Astrocyte (in vitro differentiated cells and primary cell): ENCODE data around the gene DNTT. TPM values are rescaled to one million over a fixed set of nuclear protein-coding genes. Genes with fewer than 3 reads are reported as not detected.

Experiments used
- DNase-seq: peaks from one replicate; pipeline ENCODE4 v3.0.0-alpha.2; 2010; ENCODE audit warnings: low read depth
- FAIRE-seq: peaks from 2 replicates; lab custom pipeline; 2011; peaks lifted over from hg19 to GRCh38; lab: Jason Lieb, UNC
- H2AFZ ChIP-seq: 2 replicates; pipeline ENCODE4 v1.6.0; 2012; ENCODE audit warnings: low read depth, low read length, inconsistent platforms
- H3K27ac ChIP-seq: 2 replicates; pipeline ENCODE4 v1.5.1; 2011; ENCODE audit warnings: low read depth, low read length, inconsistent platforms
- H3K27me3 ChIP-seq: 2 replicates; pipeline ENCODE4 v1.6.0; 2011; ENCODE audit warnings: low read length, inconsistent platforms; ENCODE audit not compliant: insufficient read depth
- H3K36me3 ChIP-seq: 2 replicates; pipeline ENCODE4 v1.5.1; 2011; ENCODE audit warnings: low read length, inconsistent platforms; ENCODE audit not compliant: insufficient read depth
- H3K4me1 ChIP-seq: 2 replicates; pipeline ENCODE4 v1.5.1; 2011; ENCODE audit warnings: low read length, inconsistent platforms; ENCODE audit not compliant: insufficient read depth
- H3K4me2 ChIP-seq: 2 replicates; pipeline ENCODE4 v1.6.0; 2012; ENCODE audit warnings: low read length, inconsistent platforms
- H3K4me3 ChIP-seq: 2 replicates; pipeline ENCODE4 v1.5.1; 2011; ENCODE audit warnings: low read depth, mild to moderate bottlenecking, low read length, inconsistent platforms; ENCODE audit not compliant: insufficient read depth
- H3K79me2 ChIP-seq: 2 replicates; pipeline ENCODE4 v1.6.0; 2012; ENCODE audit warnings: mild to moderate bottlenecking, low read length, inconsistent platforms; ENCODE audit not compliant: insufficient read depth
- H3K9ac ChIP-seq: 2 replicates; pipeline ENCODE4 v1.6.0; 2012; ENCODE audit warnings: mild to moderate bottlenecking, low read length, inconsistent platforms
- H3K9me3 ChIP-seq: 2 replicates; pipeline ENCODE4 v1.5.1; 2012; ENCODE audit warnings: low read depth, mild to moderate bottlenecking, low read length, inconsistent platforms; ENCODE audit not compliant: insufficient read depth
- H4K20me1 ChIP-seq: 2 replicates; pipeline ENCODE4 v1.6.0; 2012; ENCODE audit warnings: low read length, inconsistent platforms; ENCODE audit not compliant: insufficient read depth
- H3K27ac Mint-ChIP-seq: one replicate; pipeline ENCODE4 v1.8.0; 2021; ENCODE audit warnings: mild to moderate bottlenecking, mixed read lengths; ENCODE audit not compliant: unreplicated experiment
- H3K27me3 Mint-ChIP-seq: one replicate; pipeline ENCODE4 v1.8.0; 2021; ENCODE audit warnings: low read depth, mixed read lengths; ENCODE audit not compliant: unreplicated experiment
- H3K36me3 Mint-ChIP-seq: one replicate; pipeline ENCODE4 v1.8.0; 2021; ENCODE audit warnings: low read depth, mixed read lengths; ENCODE audit not compliant: unreplicated experiment
- H3K4me1 Mint-ChIP-seq: one replicate; pipeline ENCODE4 v1.8.0; 2021; ENCODE audit warnings: low read depth, mixed read lengths; ENCODE audit not compliant: unreplicated experiment
- H3K4me3 Mint-ChIP-seq: one replicate; pipeline ENCODE4 v1.8.0; 2021; ENCODE audit warnings: mild to moderate bottlenecking, moderate library complexity, mixed read lengths; ENCODE audit not compliant: unreplicated experiment
- H3K9me3 Mint-ChIP-seq: one replicate; pipeline ENCODE4 v1.8.0; 2021; ENCODE audit warnings: mild to moderate bottlenecking, mixed read lengths; ENCODE audit not compliant: unreplicated experiment
- EZH2 ChIP-seq: IDR thresholded peaks from 2 replicates; pipeline ENCODE4 v1.6.1; 2012; ENCODE audit warnings: mild to moderate bottlenecking, low read length, inconsistent platforms; ENCODE audit not compliant: insufficient read depth
- total RNA-seq: library from RNA; stranded (reverse); gene quantifications from 2 replicates; pipeline ENCODE4 v1.2.1, GENCODE V29; 2021
- TF ChIP-seq, protein P1 (sequence below): IDR thresholded peaks from 2 replicates; pipeline ENCODE4 v1.5.1; 2011; ENCODE audit warnings: low read depth, mild to moderate bottlenecking, inconsistent platforms, low read length, moderate library complexity; ENCODE audit not compliant: insufficient read depth

Gene DNTT
- total RNA-seq, 1 donor from 2014 or later, result not detected

DNA sequence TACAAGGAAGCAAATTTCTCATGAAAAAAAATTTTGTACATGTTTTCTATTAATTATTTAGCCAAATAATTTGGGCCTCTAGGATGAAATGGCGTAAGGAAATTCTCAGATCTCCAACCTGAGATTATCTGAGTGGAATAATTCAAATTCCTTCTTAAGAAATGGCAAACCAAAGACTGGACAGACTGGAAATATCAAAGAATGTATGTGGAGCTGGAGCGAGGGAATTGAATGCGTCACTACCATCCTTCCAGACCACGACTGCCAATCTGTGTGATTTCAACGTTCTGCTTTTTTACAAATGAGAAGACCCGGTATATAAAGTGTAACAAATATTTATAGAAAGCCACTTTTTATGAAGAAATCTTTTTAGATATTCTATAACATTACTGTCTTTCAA lies 20.5 kb upstream of the DNTT start:
- no peak overlapping the region for H3K27ac ChIP-seq
- no peaks in the 10 kb centered on the region for H3K27me3 ChIP-seq
- H3K4me3 Mint-ChIP-seq, result no peak overlapping the region
- no peaks in the 10 kb centered on the region for H3K36me3 Mint-ChIP-seq
- no peaks in the 10 kb centered on the region for H4K20me1 ChIP-seq
- FAIRE-seq (no peak), DNase-seq (no peak)
- H3K4me3 ChIP-seq, result no peak overlapping the region
- no peak overlapping the region for H2AFZ ChIP-seq
- H3K4me1 ChIP-seq, result no peaks in the 10 kb centered on the region
- peaks cover 25% of the 10 kb centered on the region for H3K4me1 Mint-ChIP-seq
- no peaks in the 10 kb centered on the region for H3K36me3 ChIP-seq
- no peak overlapping the region for H3K4me2 ChIP-seq
- H3K9me3 ChIP-seq, result peaks cover 3% of the 10 kb centered on the region
- H3K27ac Mint-ChIP-seq, result peak overlapping the region; percentile 41
- no peak for TF ChIP-seq EZH2
- TF ChIP-seq, protein P1, sequence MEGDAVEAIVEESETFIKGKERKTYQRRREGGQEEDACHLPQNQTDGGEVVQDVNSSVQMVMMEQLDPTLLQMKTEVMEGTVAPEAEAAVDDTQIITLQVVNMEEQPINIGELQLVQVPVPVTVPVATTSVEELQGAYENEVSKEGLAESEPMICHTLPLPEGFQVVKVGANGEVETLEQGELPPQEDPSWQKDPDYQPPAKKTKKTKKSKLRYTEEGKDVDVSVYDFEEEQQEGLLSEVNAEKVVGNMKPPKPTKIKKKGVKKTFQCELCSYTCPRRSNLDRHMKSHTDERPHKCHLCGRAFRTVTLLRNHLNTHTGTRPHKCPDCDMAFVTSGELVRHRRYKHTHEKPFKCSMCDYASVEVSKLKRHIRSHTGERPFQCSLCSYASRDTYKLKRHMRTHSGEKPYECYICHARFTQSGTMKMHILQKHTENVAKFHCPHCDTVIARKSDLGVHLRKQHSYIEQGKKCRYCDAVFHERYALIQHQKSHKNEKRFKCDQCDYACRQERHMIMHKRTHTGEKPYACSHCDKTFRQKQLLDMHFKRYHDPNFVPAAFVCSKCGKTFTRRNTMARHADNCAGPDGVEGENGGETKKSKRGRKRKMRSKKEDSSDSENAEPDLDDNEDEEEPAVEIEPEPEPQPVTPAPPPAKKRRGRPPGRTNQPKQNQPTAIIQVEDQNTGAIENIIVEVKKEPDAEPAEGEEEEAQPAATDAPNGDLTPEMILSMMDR, result no peak
- H3K9ac ChIP-seq, result no peak overlapping the region
- no peaks in the 10 kb centered on the region for H3K79me2 ChIP-seq
- no peaks in the 10 kb centered on the region for H3K27me3 Mint-ChIP-seq
- H3K9me3 Mint-ChIP-seq, result no peaks in the 10 kb centered on the region

DNA sequence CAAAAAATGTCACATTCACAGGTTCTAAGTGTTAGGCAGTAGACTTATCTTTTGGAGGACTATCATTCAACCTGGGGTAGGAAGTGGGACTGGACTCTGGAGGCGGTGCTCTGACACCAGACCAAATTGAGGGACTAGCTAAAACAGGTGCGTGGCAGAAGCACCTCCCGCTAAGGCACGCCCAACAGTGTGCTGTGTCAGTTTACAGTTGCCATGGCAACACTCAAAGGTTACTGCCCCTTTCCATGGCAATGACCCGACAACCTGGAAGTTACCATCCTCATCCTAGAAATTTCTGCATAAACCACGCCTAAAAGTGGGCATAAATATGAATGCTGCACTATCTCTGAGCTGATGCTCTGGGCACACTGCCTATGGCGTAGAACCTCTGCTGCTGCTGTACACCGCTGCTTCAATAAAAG lies 18.9 kb upstream of the DNTT start:
- FAIRE-seq (no peak), DNase-seq (no peak)
- H3K36me3 ChIP-seq, result no peaks in the 10 kb centered on the region
- H3K36me3 Mint-ChIP-seq, result no peaks in the 10 kb centered on the region
- H2AFZ ChIP-seq, result no peak overlapping the region
- no peaks in the 10 kb centered on the region for H3K4me1 ChIP-seq
- no peaks in the 10 kb centered on the region for H3K79me2 ChIP-seq
- H3K9ac ChIP-seq, result no peak overlapping the region
- no peaks in the 10 kb centered on the region for H4K20me1 ChIP-seq
- no peak overlapping the region for H3K4me3 Mint-ChIP-seq
- H3K27me3 ChIP-seq, result no peaks in the 10 kb centered on the region
- no peaks in the 10 kb centered on the region for H3K9me3 Mint-ChIP-seq
- H3K27me3 Mint-ChIP-seq, result no peaks in the 10 kb centered on the region
- H3K4me3 ChIP-seq, result no peak overlapping the region
- peaks cover 26% of the 10 kb centered on the region for H3K4me1 Mint-ChIP-seq
- peaks cover 3% of the 10 kb centered on the region for H3K9me3 ChIP-seq
- no peak overlapping the region for H3K27ac Mint-ChIP-seq
- H3K4me2 ChIP-seq, result no peak overlapping the region
- no peak overlapping the region for H3K27ac ChIP-seq
- TF ChIP-seq, protein P1, result no peak
- TF ChIP-seq EZH2, result no peak

DNA sequence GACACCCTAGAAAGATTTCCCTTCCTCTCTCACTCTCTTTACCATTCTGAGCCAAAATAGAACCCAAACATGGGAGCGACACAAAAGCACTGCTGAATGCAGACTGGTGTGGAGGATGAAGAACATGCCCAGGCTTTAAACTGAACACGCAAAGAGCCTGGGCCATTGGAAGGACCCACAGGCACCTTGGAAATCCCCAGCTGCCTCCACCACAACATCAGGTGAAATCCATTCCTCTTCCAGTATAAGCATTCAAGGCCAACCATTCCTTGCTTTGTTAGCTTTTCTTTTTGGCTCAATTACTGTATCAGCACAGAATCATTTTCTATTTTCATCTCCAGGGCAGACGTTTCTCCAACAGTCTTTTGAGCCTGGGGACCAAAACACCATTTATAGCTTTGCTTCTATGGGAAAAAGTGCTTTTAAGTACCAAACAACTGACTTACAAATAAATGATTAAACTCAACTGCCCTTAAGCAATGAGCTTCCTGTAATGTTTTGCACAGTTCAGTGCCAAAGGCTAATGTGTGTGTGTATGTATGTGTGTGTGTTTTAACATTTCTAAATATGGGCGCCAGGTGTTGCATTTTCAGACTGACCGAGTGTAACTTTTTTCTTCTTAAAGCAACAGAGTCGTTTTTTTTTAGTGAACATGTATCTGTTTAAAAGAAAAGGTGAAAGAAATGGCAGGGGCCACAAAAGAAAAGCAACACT lies 16.7 kb upstream of the DNTT start:
- no peak overlapping the region for H2AFZ ChIP-seq

More for the DNA sequence above, 16.7 kb upstream of the DNTT start:
- DNase-seq (no peak), FAIRE-seq (no peak)
- H3K9me3 Mint-ChIP-seq, result no peaks in the 10 kb centered on the region
- Histone ChIP-seq H3K4me2 (no peak overlapping the region), H3K27ac (no peak overlapping the region), H3K9me3 (peaks cover 3% of the 10 kb centered on the region), H3K36me3 (no peaks in the 10 kb centered on the region), H3K4me1 (no peaks in the 10 kb centered on the region), H3K9ac (no peak overlapping the region), H4K20me1 (no peaks in the 10 kb centered on the region), H3K27me3 (peaks cover 4% of the 10 kb centered on the region), H3K79me2 (no peaks in the 10 kb centered on the region), H3K4me3 (no peak overlapping the region)
- no peak overlapping the region for H3K27ac Mint-ChIP-seq
- H3K27me3 Mint-ChIP-seq, result no peaks in the 10 kb centered on the region
- TF ChIP-seq, protein P1, result no peak
- TF ChIP-seq EZH2, result no peak
- H3K4me1 Mint-ChIP-seq, result peaks cover 27% of the 10 kb centered on the region
- H3K4me3 Mint-ChIP-seq, result no peak overlapping the region
- no peaks in the 10 kb centered on the region for H3K36me3 Mint-ChIP-seq
